ENCODE results near the gene SEC16B.

The SEC16B gene

DNA sequence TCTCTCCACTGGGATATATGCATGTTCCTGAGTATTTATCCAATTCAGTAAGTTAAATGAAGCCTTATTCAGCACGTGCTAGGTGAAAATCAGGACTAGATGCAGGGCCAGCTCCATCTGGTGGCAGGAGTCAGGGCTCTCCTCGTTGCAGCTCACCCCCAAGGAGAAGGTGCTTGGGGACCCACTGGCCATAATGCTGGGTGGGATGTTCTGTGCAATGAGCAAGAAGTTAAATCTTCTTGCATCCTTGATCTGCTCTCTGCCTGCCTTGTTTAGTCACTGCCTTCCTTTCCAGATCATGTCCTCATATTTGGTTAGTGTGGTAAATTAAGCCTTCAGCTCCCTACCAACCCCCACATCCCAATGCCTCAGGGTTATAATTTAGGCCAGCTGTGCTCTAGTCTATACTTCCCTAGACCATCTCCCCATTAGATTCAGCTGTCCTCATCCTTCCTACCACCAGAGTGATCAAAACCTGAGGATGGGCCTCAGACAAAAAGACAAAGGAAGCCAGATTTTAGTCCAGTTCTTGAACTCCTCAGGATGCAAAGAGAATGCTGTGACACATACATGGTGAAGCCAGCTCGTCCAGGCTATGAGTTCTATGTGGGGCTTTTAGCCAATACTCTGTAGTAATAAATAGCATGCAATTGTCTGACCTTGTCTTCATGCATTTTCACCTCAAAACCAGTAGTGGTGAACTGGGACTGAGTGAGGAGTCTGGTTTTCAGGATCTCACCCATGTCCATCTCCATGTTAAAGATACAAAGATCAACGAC, 55.9 kb downstream of the SEC16B start:
- DNase-seq (ENCODE audit: insufficient read length, low spot score), result no peak
- no peak for FAIRE-seq

DNA sequence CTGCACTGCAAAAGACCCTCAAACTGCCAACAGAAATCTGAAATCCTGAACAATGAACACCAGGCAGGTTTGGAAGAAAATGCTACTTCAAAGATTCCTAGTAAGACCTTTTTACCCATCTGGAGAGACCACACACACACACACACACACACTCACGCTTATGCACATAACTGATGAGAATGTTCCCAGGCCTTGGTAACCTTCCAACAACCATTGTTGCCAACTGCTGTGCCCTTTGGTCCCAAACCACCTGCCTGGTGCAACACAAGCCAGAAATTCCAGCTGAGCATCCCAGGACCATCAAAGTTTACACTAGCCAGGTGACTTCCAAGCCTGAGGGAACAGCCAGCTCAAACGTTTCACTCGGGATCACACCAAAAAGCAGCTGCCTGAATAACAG, 56.9 kb downstream of the SEC16B start:
- FAIRE-seq (no peak), DNase-seq (ENCODE audit: insufficient read length, low spot score) (no peak)

DNA sequence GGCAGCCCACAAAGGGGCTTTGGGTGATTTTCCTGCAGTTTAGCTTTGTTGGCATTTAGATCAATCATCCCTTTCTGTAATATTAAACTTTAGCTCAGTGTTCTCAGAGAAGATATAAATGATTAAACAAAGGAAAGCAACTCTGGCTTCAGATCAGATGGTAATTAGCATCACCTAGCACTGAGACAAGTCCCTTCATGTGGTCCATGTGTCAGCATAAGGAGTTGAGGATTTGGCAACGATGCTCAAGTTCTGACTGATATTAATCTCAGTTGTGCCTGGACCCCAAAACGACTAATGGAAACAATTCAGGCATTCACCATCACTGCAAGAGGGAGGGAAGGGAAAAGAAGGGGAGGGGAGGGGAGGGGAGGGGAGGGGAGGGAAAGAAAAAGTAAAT, 60.4 kb downstream of the SEC16B start:
- no peak for FAIRE-seq
- no peak for DNase-seq (ENCODE audit: insufficient read length, low spot score)

DNA sequence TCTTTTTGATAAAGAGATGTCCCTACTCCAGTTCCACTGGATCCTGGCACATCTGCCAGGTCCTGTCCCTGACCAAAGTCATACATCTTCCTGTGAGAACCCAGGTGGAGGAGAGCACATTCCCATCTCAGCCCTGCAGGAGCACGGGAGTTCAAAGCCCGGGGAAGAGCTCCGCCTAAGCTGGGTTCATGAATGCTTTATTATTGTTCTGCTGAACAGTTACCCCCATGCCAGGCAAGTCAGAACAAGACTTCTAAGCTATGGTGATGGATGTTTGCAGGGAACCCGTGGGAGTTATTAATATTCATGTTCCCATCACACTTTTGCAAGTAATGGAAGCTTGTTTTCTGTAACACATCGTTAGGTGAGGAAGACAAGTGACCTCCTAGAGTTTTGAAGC, 62.9 kb downstream of the SEC16B start:
- DNase-seq (ENCODE audit: insufficient read length, low spot score) (no peak), FAIRE-seq (no peak)

DNA sequence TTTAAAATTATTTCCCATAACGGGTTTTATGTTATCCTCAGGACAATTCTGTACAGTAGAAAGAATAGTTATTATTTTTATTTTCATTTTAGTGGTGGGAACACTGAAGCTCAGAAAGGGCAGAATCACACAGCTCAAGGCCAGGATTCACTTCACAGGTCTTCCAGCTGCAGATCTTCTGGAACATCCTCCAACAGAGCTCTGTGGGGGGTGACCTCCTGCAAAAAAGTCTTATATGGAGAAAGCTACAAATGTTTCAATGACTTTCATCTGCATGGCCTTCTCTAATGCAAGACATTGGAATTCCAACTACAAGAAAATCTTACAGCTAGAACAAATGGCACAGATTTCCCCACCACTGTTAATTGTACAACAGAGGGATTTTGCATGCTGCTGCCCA, 64.2 kb downstream of the SEC16B start:
- no peak for FAIRE-seq
- DNase-seq (ENCODE audit: insufficient read length, low spot score), result no peak

DNA sequence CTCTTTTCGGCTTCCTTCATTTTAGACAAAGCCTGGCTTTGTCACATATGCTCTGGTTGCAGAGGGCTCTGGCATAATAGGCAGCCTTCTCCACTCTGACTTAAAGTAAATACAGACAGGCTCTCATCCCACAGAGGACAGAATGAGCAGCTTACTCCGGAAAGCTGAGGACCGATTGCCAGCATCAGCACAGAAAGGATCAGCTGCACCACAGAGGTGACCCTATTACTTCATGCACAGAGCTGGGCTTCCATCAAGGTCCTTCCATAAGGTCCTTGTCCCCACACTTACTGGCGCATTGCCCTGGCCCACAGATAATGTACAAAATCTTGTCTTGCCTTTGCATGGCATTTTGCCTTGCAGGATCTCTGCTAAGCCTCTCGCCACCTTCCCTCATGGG, 67.6 kb downstream of the SEC16B start:
- DNase-seq (ENCODE audit: insufficient read length, low spot score) (no peak), FAIRE-seq (no peak)

DNA sequence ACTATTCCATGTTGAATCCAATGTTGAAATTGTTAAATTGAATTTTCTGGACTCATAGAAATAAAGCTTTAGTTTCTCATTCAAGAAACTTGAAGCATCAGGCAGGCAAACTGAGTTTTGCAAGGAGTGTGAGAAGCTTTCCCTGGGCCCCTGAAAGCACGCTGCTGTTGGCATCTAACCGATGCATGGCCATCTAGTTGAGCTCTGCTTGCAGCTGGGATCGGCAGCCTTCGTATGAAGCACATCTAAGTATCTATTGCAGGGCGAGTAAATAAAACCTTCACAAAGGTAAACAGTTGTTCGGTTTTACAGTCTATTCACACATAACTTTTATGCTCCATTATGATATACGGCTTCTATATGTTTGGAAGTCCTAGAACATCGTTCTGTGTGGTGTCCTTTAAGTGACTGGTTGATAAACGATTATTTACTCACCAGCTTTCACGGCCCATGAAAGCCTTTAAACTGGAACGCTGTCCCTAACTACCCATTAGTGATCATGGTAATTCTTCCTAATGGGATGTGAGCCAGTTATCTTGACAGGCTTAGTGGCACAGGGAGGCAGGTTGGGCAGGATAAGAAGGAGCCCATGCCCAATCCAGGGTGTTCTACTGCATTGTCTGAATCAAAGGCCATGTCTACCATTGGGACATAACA, 71.7 kb downstream of the SEC16B start:
- DNase-seq (ENCODE audit: insufficient read length, low spot score) (no peak), FAIRE-seq (no peak)

DNA sequence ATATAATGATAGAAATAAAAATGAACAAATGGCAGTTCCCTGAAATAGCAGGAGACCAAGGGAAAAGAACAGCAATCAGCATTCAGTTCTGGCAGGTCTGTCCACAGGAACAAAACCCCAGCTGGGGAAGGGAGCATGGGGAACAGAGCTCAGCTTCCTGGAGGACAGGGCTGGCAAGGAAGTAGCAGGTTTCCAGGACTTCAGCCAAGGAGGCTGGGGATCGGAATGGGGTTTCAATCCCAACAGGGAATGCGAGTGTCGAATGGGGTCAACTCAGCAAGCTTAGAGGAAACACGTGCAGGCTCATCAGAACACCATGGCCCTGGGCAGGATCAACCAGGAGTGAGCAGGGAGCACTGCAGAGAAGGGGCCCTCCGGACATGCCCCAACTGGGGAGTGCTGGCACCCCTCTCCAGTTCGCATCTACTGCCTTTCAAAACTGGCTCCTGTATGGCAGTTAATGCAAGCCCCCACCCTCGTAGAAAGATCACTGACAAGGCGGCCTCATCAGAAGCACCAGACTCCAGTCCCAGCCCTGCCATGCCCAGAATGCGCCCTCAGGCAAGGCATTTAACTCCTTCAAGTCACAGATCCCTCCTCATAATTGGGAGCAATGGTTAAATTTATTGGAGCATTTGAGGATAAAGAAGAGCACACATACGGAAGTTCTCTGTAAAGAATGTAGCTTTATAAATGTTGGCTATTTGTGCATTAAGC, 72.4 kb downstream of the SEC16B start:
- no peak for DNase-seq (ENCODE audit: insufficient read length, low spot score)
- no peak for FAIRE-seq

Data from GM19239 (cell line).